ENCODE results near the gene GNAT2. TPM values are rescaled to one million over a fixed set of nuclear protein-coding genes. Genes with fewer than 3 reads are reported as not detected.

GNAT2 gene
- total and polyA plus RNA-seq, 2 donors (not counting 3 experiments of a cell fraction or from before 2014, with no cell fraction given) = not detected

GRCh38 chr1:109623601-109624161 is 4.3 kb upstream of the GNAT2 start:
- no peaks in the 10 kb centered on the region for H3K9me3 ChIP-seq (replicated peaks; ENCODE audit: control insufficient read depth, insufficient read depth, low read length)
- no TSS peak for BruUV-seq (replicated peaks)
- FAIRE-seq (no peak), DNase-seq (ENCODE audit: low read depth, low spot score) (no peak)
- CTCF ChIA-PET = interaction anchor here (0.6 to 3.3 kb wide), 8 partner anchors 10 to 361 kb away, joined by 3 to 23 read pairs (median 5); partner anchors contain the start of genes AHCYL1 and GNAI3
- H3K4me2 ChIP-seq (ENCODE audit: insufficient read depth, low read length) = no peak overlapping the region
- intact Hi-C loops (cut with micrococcal nuclease) = no loop called here
- dilution Hi-C loops (cut with MboI; ENCODE audit: extremely low pct_ligation_motif_present, low sequenced_read_pairs) = no loop called here
- peaks cover 51% of the 10 kb centered on the region for H3K79me2 ChIP-seq (ENCODE audit: control insufficient read depth, insufficient read depth, low read length)
- H3K9ac ChIP-seq (replicated peaks; ENCODE audit: extremely low read depth, insufficient read depth, low read length) = no peak overlapping the region
- POLR2A ChIA-PET = no interaction called here
- H3K9me1 ChIP-seq (replicated peaks; ENCODE audit: control insufficient read depth, extremely low read depth, insufficient read depth, low read length) = no peaks in the 10 kb centered on the region
- no peaks in the 10 kb centered on the region for H4K20me1 ChIP-seq (replicated peaks; ENCODE audit: control insufficient read depth, extremely low read depth, insufficient read depth, low read length)
- H3K36me3 ChIP-seq (ENCODE audit: control insufficient read depth in 2 of 2, extremely low read depth in 1 of 2, insufficient read depth in 2 of 2, low read length in 2 of 2) = peaks cover 0 to 20% of the 10 kb centered on the region in 2 experiments
- no peak for TF ChIP-seq EZH2 (IDR thresholded peaks at IDR 0.05; ENCODE audit: borderline replicate concordance, low read depth, low read length, severe bottlenecking)
- no peak for TF ChIP-seq FOS (IDR thresholded peaks at IDR 0.05; ENCODE audit: borderline replicate concordance, insufficient read depth, low read length)
- H2AFZ ChIP-seq (ENCODE audit: low read depth, low read length) = no peak overlapping the region
- no peaks in the 10 kb centered on the region for H3K27me3 ChIP-seq (ENCODE audit: control insufficient read depth in 2 of 2, insufficient read depth in 2 of 2, low read length in 2 of 2)
- H3K27ac ChIP-seq (ENCODE audit: insufficient read depth, low read depth, low read length) = no peak overlapping the region
- H3K4me3 ChIP-seq (replicated peaks in 1 of 3; ENCODE audit: insufficient read depth in 1 of 3, low read depth in 1 of 3, low read length in 3 of 3) = no peak overlapping the region
- H3K4me1 ChIP-seq (ENCODE audit: control insufficient read depth, extremely low read depth, insufficient read depth, low read length) = peaks cover 21% of the 10 kb centered on the region

- H3K9me3 ChIP-seq (replicated peaks; ENCODE audit: control insufficient read depth, insufficient read depth, low read length) = no peaks in the 10 kb centered on the region
- TF ChIP-seq EZH2 (IDR thresholded peaks at IDR 0.05; ENCODE audit: borderline replicate concordance, low read depth, low read length, severe bottlenecking) (no peak), POLR2AphosphoS5 (IDR thresholded peaks at IDR 0.05; ENCODE audit: insufficient read depth, low read depth, low read length) (no peak), FOS (IDR thresholded peaks at IDR 0.05; ENCODE audit: borderline replicate concordance, insufficient read depth, low read length) (no peak), GATA2 (IDR thresholded peaks at IDR 0.05; ENCODE audit: insufficient read depth, insufficient read length, low read depth, low read length) (no peak), JUN (IDR thresholded peaks at IDR 0.05; ENCODE audit: borderline replicate concordance, insufficient read depth, insufficient read length, low read depth) (no peak), MYC (IDR thresholded peaks at IDR 0.05; ENCODE audit: low read depth, low read length) (no peak), CTCF (IDR thresholded peaks at IDR 0.05; ENCODE audit: extremely low read depth in 1 of 2, insufficient read depth in 1 of 2, low read depth in 1 of 2, low read length in 2 of 2) (no peak), POLR2A (IDR thresholded peaks at IDR 0.05; ENCODE audit: low read depth, low read length) (no peak)
- TF ChIP-seq, protein P1, sequence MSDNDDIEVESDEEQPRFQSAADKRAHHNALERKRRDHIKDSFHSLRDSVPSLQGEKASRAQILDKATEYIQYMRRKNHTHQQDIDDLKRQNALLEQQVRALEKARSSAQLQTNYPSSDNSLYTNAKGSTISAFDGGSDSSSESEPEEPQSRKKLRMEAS (IDR thresholded peaks at IDR 0.05; ENCODE audit: insufficient read depth, insufficient read length) = no peak
- H3K9me1 ChIP-seq (replicated peaks; ENCODE audit: control insufficient read depth, extremely low read depth, insufficient read depth, low read length) = no peaks in the 10 kb centered on the region
- peaks cover 28% of the 10 kb centered on the region for H3K4me1 ChIP-seq (ENCODE audit: control insufficient read depth, extremely low read depth, insufficient read depth, low read length)
- no peak overlapping the region for H3K9ac ChIP-seq (replicated peaks; ENCODE audit: extremely low read depth, insufficient read depth, low read length)
- no peak overlapping the region for H3K4me2 ChIP-seq (ENCODE audit: insufficient read depth, low read length)
- H3K4me3 ChIP-seq (replicated peaks in 1 of 3; ENCODE audit: insufficient read depth in 1 of 3, low read depth in 1 of 3, low read length in 3 of 3) = no peak overlapping the region
- DNase-seq (ENCODE audit: low read depth, low spot score) (no peak), FAIRE-seq (no peak)
- no TSS peak for BruUV-seq (replicated peaks)
- ChIA-PET POLR2A (no interaction called here), CTCF (interaction anchor here (2.3 to 3.3 kb wide), 2 partner anchors 17 to 77 kb away, joined by 21 to 23 read pairs; no protein-coding TSS in a partner anchor)
- no peaks in the 10 kb centered on the region for H4K20me1 ChIP-seq (replicated peaks; ENCODE audit: control insufficient read depth, extremely low read depth, insufficient read depth, low read length)
- H3K27me3 ChIP-seq (ENCODE audit: control insufficient read depth in 2 of 2, insufficient read depth in 2 of 2, low read length in 2 of 2) = no peaks in the 10 kb centered on the region
- peaks cover 51% of the 10 kb centered on the region for H3K79me2 ChIP-seq (ENCODE audit: control insufficient read depth, insufficient read depth, low read length)
- dilution Hi-C loops (cut with MboI; ENCODE audit: extremely low pct_ligation_motif_present, low sequenced_read_pairs) = no loop called here
- H2AFZ ChIP-seq (ENCODE audit: low read depth, low read length) = no peak overlapping the region
- H3K27ac ChIP-seq (ENCODE audit: insufficient read depth, low read depth, low read length) = no peak overlapping the region
- intact Hi-C loops (cut with micrococcal nuclease) = no loop called here
- peaks cover 0 to 15% of the 10 kb centered on the region in 2 experiments for H3K36me3 ChIP-seq (ENCODE audit: control insufficient read depth in 2 of 2, extremely low read depth in 1 of 2, insufficient read depth in 2 of 2, low read length in 2 of 2)
Observed at GRCh38 chr1:109622895-109623294, 3.5 kb upstream of the GNAT2 start.

Measured in endothelial cell of umbilical vein (primary cell).